ENCODE data around the gene KRT12. TPM values are rescaled to one million over a fixed set of nuclear protein-coding genes. Genes with fewer than 3 reads are reported as not detected.
"Not testable (repeated sequence)": the region's sequence is repeated elsewhere in the genome, so short reads cannot be mapped to it uniquely, and the experiment has no call there.

Gene KRT12
- total RNA-seq, 4 donors from 2014 or later = not detected

- 60 to 81% methylated on average over 2 of the region's 2 CpGs for WGBS, 2 donors
- TF ChIP-seq POLR2A (IDR thresholded peaks at IDR 0.05) = no peak
- TF ChIP-seq, protein P1, sequence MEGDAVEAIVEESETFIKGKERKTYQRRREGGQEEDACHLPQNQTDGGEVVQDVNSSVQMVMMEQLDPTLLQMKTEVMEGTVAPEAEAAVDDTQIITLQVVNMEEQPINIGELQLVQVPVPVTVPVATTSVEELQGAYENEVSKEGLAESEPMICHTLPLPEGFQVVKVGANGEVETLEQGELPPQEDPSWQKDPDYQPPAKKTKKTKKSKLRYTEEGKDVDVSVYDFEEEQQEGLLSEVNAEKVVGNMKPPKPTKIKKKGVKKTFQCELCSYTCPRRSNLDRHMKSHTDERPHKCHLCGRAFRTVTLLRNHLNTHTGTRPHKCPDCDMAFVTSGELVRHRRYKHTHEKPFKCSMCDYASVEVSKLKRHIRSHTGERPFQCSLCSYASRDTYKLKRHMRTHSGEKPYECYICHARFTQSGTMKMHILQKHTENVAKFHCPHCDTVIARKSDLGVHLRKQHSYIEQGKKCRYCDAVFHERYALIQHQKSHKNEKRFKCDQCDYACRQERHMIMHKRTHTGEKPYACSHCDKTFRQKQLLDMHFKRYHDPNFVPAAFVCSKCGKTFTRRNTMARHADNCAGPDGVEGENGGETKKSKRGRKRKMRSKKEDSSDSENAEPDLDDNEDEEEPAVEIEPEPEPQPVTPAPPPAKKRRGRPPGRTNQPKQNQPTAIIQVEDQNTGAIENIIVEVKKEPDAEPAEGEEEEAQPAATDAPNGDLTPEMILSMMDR (IDR thresholded peaks at IDR 0.05) = no peak
- intact Hi-C loops (cut with DNase I; ENCODE audit: low total_unique reads) = loop anchor here (5.0 kb wide), 1 partner anchor 803 kb away; no protein-coding TSS in a partner anchor
- H3K4me3 ChIP-seq (ENCODE audit: low read depth, poor library complexity, severe bottlenecking) = no peak overlapping the region
- DNase-seq (ENCODE audit: low spot score in 2 of 2) = no peak
Measured at GRCh38 chr17:40859536-40859935, 7.5 kb downstream of the KRT12 start.

DNA sequence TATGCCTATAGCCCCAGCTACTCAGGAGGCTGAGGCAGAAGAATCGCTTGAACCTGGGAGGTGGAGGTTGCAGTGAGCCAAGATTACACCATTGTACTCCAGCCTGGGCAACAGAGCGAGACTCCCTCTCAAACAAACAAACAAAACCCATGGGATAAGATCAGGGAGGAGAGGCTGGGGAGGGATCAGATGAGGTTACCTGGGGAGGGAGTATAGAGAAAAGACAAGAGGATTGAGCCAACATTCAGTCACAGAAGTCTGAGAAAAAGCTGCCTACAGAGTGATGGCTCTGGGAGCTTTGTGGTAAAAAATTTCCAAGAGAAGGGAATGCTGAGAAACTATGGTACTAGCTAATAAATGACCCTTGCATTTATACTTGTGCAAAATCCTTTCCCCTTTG is 8.4 kb downstream of the KRT12 start:
- WGBS, 2 donors = 78 to 81% methylated on average over 2 of the region's 2 CpGs
- intact Hi-C loops (cut with DNase I; ENCODE audit: low total_unique reads) = loop anchor here (5.0 kb wide), 1 partner anchor 804 kb away; no protein-coding TSS in a partner anchor
- not testable (repeated sequence) for H3K4me3 ChIP-seq (ENCODE audit: low read depth, poor library complexity, severe bottlenecking); DNase-seq (ENCODE audit: low spot score in 2 of 2)

GRCh38 chr17:40857535-40857934 is 9.5 kb downstream of the KRT12 start:
- no peak overlapping the region for H3K4me3 ChIP-seq (ENCODE audit: low read depth, poor library complexity, severe bottlenecking)
- TF ChIP-seq, protein P1 (IDR thresholded peaks at IDR 0.05) = no peak
- TF ChIP-seq POLR2A (IDR thresholded peaks at IDR 0.05) = no peak
- no peak for DNase-seq (ENCODE audit: low spot score in 2 of 2)
- 39 to 44% methylated on average over 5 of the region's 5 CpGs for WGBS, 2 donors
- intact Hi-C loops (cut with DNase I; ENCODE audit: low total_unique reads) = loop anchor here (5.0 kb wide), 1 partner anchor 805 kb away; no protein-coding TSS in a partner anchor

DNA sequence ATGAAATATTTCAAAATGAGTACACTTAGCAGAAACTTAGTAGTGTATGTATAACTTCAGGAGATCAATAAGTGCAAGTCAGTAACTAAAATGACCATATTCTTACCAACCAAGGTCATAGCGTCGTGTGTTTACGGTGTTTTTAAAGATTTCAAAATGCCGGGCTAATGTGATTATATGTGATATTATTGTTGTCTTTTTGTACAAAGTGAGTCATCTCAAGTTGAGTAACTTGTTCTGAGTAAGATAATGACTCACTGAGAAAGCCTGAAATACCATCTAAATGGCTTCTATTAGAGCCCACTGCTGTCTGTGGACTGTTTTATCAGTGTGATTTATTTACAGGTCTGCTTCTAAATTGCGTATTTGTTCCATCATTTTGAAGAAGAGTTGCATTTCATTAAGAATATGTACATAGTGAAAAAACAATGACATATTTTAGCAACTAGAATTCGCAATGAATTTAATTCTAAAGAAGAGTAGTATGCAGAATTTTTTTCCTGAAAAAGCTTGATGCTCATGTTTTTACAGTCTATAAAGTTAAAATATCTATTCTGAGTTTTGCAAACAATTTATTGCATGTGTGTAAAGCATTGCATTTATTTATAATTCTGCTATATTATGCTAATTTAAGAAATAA is 12.7 kb downstream of the KRT12 start:
- WGBS, 2 donors = 32 to 36% methylated on average over 6 of the region's 6 CpGs
- TF ChIP-seq, protein P1 (IDR thresholded peaks at IDR 0.05) = no peak
- no peak for TF ChIP-seq POLR2A (IDR thresholded peaks at IDR 0.05)
- no peak overlapping the region for H3K4me3 ChIP-seq (ENCODE audit: low read depth, poor library complexity, severe bottlenecking)
- DNase-seq (ENCODE audit: low spot score in 2 of 2) = no peak
- intact Hi-C loops (cut with DNase I; ENCODE audit: low total_unique reads) = no loop called here

DNA sequence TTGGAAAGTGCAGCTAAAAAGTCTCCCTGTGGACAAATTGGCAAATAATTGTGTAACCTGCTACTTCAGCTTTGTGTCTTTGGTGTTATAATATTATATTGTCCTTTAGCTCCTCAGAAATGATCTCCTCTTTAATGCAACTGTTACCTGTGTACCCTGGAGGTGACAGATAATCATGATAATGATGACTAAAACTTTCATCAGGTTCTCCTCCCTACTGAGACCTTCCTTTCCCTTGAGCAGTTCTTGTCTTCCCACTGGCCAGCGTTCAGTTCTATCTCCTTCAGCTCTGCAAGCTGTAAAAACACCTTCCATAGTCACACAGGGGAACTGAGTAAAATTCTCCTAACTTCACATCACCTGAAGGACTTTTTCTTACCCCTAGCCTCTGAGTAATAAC is 14.7 kb downstream of the KRT12 start:
- DNase-seq (ENCODE audit: low spot score in 2 of 2) = no peak
- intact Hi-C loops (cut with DNase I; ENCODE audit: low total_unique reads) = no loop called here
- WGBS, 2 donors = 47 to 50% methylated on average over 1 of the region's 1 CpG
- no peak overlapping the region for H3K4me3 ChIP-seq (ENCODE audit: low read depth, poor library complexity, severe bottlenecking)
- TF ChIP-seq, protein P1 (IDR thresholded peaks at IDR 0.05) = no peak
- no peak for TF ChIP-seq POLR2A (IDR thresholded peaks at IDR 0.05)

DNA sequence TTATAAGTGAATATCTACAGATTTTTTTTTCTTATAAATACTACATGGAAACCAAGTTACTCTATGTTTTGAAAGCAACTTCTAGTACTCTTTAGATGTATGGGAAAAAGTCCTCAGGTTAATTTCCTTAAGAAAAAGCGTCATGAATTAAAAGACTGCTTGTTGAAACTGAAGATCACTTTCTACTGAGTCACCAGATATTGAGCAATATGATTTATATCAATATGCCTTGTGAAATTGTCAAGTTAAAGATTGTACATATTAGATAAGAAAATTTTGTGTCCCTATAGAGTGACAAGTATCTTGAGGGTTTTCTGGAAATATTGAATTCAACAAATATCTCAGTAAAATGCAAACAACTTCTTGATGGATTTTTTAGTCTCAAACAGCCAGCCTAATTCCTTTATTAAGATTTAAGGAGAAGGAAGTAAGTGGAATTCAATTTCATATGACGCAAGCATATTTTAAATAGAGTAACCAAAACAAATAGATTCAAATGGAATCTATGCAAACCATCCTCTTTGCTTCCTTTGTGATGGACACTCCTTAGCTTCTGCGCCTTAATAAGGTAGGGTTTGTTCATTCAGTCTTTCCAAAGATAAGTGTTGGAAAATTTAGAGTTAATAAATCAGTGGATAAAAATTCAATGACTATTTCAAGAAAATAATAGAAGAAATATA is 16.6 kb downstream of the KRT12 start:
- 57 to 62% methylated on average over 3 of the region's 3 CpGs for WGBS, 2 donors
- H3K4me3 ChIP-seq (ENCODE audit: low read depth, poor library complexity, severe bottlenecking) = no peak overlapping the region
- no peak for DNase-seq (ENCODE audit: low spot score in 2 of 2)
- TF ChIP-seq, protein P1 (IDR thresholded peaks at IDR 0.05) = no peak
- no peak for TF ChIP-seq POLR2A (IDR thresholded peaks at IDR 0.05)
- intact Hi-C loops (cut with DNase I; ENCODE audit: low total_unique reads) = no loop called here

All from lower leg skin (tissue), 4 donors.